HCT116 (cell line): ENCODE measurements around the gene VAMP3. TPM values are rescaled to one million over a fixed set of nuclear protein-coding genes. Genes with fewer than 3 reads are reported as not detected.
A peak's percentile ranks its signal among the peaks of the same experiment; 100 is the strongest.

ENCODE experiments used
- ATAC-seq: fragments of 200-7000 bp; cut with Tn5 transposase; 2 replicates; pipeline ENCODE4 v1.9.1; 2020; ENCODE audit warnings: mild to moderate bottlenecking, moderate library complexity
- BruUV-seq: library from RNA; stranded (reverse); fragments of 400-500 nt; replicated peaks from 2 replicates; lab custom pipeline; 2021; lab: Mats Ljungman, UMichigan
- CTCF ChIA-PET: fragments of 300-600 bp; sonication (Branson Sonifier 250); formaldehyde crosslinking; loops from one replicate; lab custom pipeline; 2021; ENCODE audit warnings: antibody characterized with exemption; lab: Charles Lee
- POLR2A ChIA-PET: fragments of 300-600, 350-600 bp; sonication (Branson Sonifier 250); formaldehyde crosslinking; loops from one replicate; lab custom pipeline; 2021; ENCODE audit warnings: antibody characterized with exemption; lab: Charles Lee
- RAD21 ChIA-PET, 2 experiments: fragments of 300-600 bp; sonication (Branson Sonifier 250); formaldehyde crosslinking; loops; one replicate each; lab custom pipeline; 2023; ENCODE audit warnings: low total read pairs in 2 of 2; ENCODE audit not compliant: uncharacterized antibody in 2 of 2, unreplicated experiment in 2 of 2, low non-redundant PET in 1 of 2; lab: Charles Lee
- DNase-seq: peaks from one replicate; pipeline ENCODE4 v3.0.0-alpha.2; 2010; ENCODE audit warnings: low read depth, low spot score
- H2AFZ ChIP-seq: fragments of 200-600 bp; shearing (Covaris generic), sonication (generic); 2 replicates; pipeline ENCODE4 v1.6.1; 2017; ENCODE audit warnings: low read depth, mixed run types, mixed read lengths, antibody characterized with exemption, low read length; ENCODE audit not compliant: poor library complexity, severe bottlenecking
- H3K27ac ChIP-seq: 2 replicates; pipeline ENCODE4 v1.5.1; 2012; ENCODE audit warnings: low read depth, low read length
- H3K27me3 ChIP-seq: fragments of 200-600 bp; sonication (generic); 2 replicates; pipeline ENCODE4 v1.6.1; 2016; ENCODE audit warnings: mixed run types, low read length, mixed read lengths; ENCODE audit not compliant: insufficient read depth
- H3K36me3 ChIP-seq, 2 experiments: fragments of 200-500 bp in 1 of 2; fragments of 200-600 bp in 1 of 2; sonication (Bioruptor generic) in 1 of 2; sonication (generic) in 1 of 2; 2 replicates each; pipeline versions ENCODE4 v1.5.1 to v1.6.1; 2014 to 2016; ENCODE audit warnings: low read length in 2 of 2, inconsistent platforms in 1 of 2, mixed read lengths in 1 of 2, mixed run types in 1 of 2; ENCODE audit not compliant: insufficient read depth in 2 of 2, control insufficient read depth in 1 of 2
- H3K4me1 ChIP-seq, 2 experiments: fragments of 200-600 bp in 1 of 2; sonication (generic) in 1 of 2; 2 replicates each; pipeline versions ENCODE4 v1.5.1 to v1.6.1; 2012 to 2017; ENCODE audit warnings: low read length in 2 of 2, inconsistent platforms in 1 of 2, mild to moderate bottlenecking in 1 of 2, mixed read lengths in 1 of 2, mixed run types in 1 of 2, moderate library complexity in 1 of 2; ENCODE audit not compliant: insufficient read depth in 2 of 2, control insufficient read depth in 1 of 2
- H3K4me2 ChIP-seq: fragments of 200-600 bp; sonication (generic); 2 replicates; pipeline ENCODE4 v1.6.1; 2017; ENCODE audit warnings: mixed run types, low read length, mixed read lengths
- H3K4me3 ChIP-seq, 2 experiments: fragments of 200-600 bp in 1 of 2; sonication (generic) in 1 of 2; replicated peaks in 1 of 2; 2 replicates each; pipeline ENCODE4 v1.5.1; 2011 to 2016; ENCODE audit warnings: low read length in 2 of 2, control low read depth in 1 of 2, low read depth in 1 of 2, mild to moderate bottlenecking in 1 of 2, mixed read lengths in 1 of 2, mixed run types in 1 of 2
- H3K79me2 ChIP-seq: fragments of 200-600 bp; sonication (generic); 2 replicates; pipeline ENCODE4 v1.6.1; 2017; ENCODE audit warnings: mild to moderate bottlenecking, mixed run types, low read length, moderate library complexity, mixed read lengths; ENCODE audit not compliant: insufficient read depth
- H3K9ac ChIP-seq: fragments of 200-600 bp; sonication (generic); 2 replicates; pipeline ENCODE4 v1.6.1; 2016; ENCODE audit warnings: low read length, mixed read lengths
- H3K9me2 ChIP-seq: fragments of 200-600 bp; sonication (generic), shearing (Covaris generic); 2 replicates; pipeline ENCODE4 v1.6.1; 2017; ENCODE audit warnings: mixed run types, mild to moderate bottlenecking, moderate library complexity; ENCODE audit not compliant: insufficient read depth
- H3K9me3 ChIP-seq, 2 experiments: fragments of 200-500 bp in 1 of 2; fragments of 200-600 bp in 1 of 2; sonication (Bioruptor generic) in 1 of 2; sonication (generic) in 1 of 2; 2 replicates each; pipeline ENCODE4 v1.6.1; 2014 to 2017; ENCODE audit warnings: low read length in 2 of 2, mixed read lengths in 2 of 2, inconsistent platforms in 1 of 2, low read depth in 1 of 2, mild to moderate bottlenecking in 1 of 2, mixed run types in 1 of 2, moderate library complexity in 1 of 2; ENCODE audit not compliant: control insufficient read depth in 1 of 2, insufficient read depth in 1 of 2
- H4K20me1 ChIP-seq: fragments of 200-600 bp; sonication (generic), shearing (Covaris generic); 2 replicates; pipeline ENCODE4 v1.6.1; 2017; ENCODE audit warnings: mixed run types, mild to moderate bottlenecking, moderate library complexity; ENCODE audit not compliant: insufficient read depth
- EGR1 ChIP-seq: IDR thresholded peaks from 2 replicates; pipeline ENCODE4 v1.6.1; 2012; ENCODE audit warnings: low read depth
- ELF1 ChIP-seq: IDR thresholded peaks from 2 replicates; pipeline ENCODE4 v1.6.1; 2012; ENCODE audit warnings: low read depth, borderline replicate concordance
- EZH2phosphoT487 ChIP-seq: fragments of 200-600 bp; IDR thresholded peaks from 2 replicates; pipeline ENCODE4 v1.6.1; 2018; ENCODE audit warnings: antibody characterized with exemption, borderline replicate concordance
- JUND ChIP-seq: IDR thresholded peaks from 2 replicates; pipeline ENCODE4 v1.6.1; 2012
- POLR2A ChIP-seq: IDR thresholded peaks from 2 replicates; pipeline ENCODE4 v1.7.0; 2011; ENCODE audit warnings: borderline replicate concordance; ENCODE audit not compliant: insufficient read depth, insufficient read length; ENCODE audit errors: extremely low read depth
- POLR2AphosphoS5 ChIP-seq: IDR thresholded peaks from 2 replicates; pipeline ENCODE4 v1.6.1; 2011; ENCODE audit warnings: mild to moderate bottlenecking, low read depth, low read length, moderate library complexity
- RAD21 ChIP-seq: IDR thresholded peaks from 2 replicates; pipeline ENCODE4 v1.6.1; 2012; ENCODE audit warnings: low read depth, mild to moderate bottlenecking
- SRF ChIP-seq: IDR thresholded peaks from 2 replicates; pipeline ENCODE4 v1.6.1; 2012; ENCODE audit warnings: low read depth
- YY1 ChIP-seq: IDR thresholded peaks from 2 replicates; pipeline ENCODE4 v1.6.1; 2011; ENCODE audit warnings: low read length, low read depth, moderate library complexity, mild to moderate bottlenecking; ENCODE audit not compliant: insufficient replicate concordance; ENCODE audit errors: extremely low read depth
- ZNF274 ChIP-seq: fragments of 200-500 bp; sonication (Bioruptor generic); IDR thresholded peaks from 2 replicates; pipeline ENCODE4 v1.6.1; 2014; ENCODE audit warnings: mild to moderate bottlenecking, low read depth, low read length, inconsistent platforms
- intact Hi-C: fragments of 100-400 bp; cut with micrococcal nuclease; formaldehyde crosslinking; loops from 2 replicates; pipeline ENCODE4 v1.10.0; 2022
- total RNA-seq: library from RNA; stranded (reverse); gene quantifications from one replicate; pipeline ENCODE4 v1.2.1, GENCODE V29; 2021; ENCODE audit not compliant: unreplicated experiment

The VAMP3 gene
- total RNA-seq, 1 experiment from 2014 or later: 79.3 TPM

DNA sequence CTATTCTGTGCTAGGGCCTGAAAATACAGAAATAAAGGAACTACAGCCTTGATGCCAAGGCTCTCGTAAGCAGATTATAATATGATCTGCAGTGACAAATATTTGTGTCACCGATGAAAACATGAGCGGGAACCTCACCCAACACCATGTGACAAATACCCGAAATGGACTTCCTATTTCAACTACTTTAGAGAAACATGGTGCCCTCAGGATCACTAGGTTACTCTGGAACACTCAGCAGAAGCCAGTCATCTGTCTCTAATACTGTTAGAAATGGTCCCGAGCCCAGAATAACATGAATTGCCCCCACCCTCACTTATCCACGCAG is 463 bp upstream of the VAMP3 start:
- no peak overlapping the region for H3K9ac ChIP-seq
- no TSS peak for BruUV-seq
- peak overlapping the region; percentile 82 to 94 for H3K4me3 ChIP-seq
- H3K9me3 ChIP-seq: no peaks in the 10 kb centered on the region
- RAD21 ChIA-PET: no interaction called here
- peaks cover 4 to 12% of the 10 kb centered on the region in 2 experiments; a peak in 3 of 4 replicates for H3K4me1 ChIP-seq
- no peak for DNase-seq
- CTCF ChIA-PET: no interaction called here
- ATAC-seq: peak; percentile 7; the same call in 1 of the 2 replicates
- no peaks in the 10 kb centered on the region for H3K27me3 ChIP-seq
- no peaks in the 10 kb centered on the region for H4K20me1 ChIP-seq
- H3K79me2 ChIP-seq: peaks cover 40% of the 10 kb centered on the region
- TF ChIP-seq RAD21 (no peak), EGR1 (no peak), JUND (no peak), EZH2phosphoT487 (no peak), ELF1 (no peak)
- peaks cover 0 to 15% of the 10 kb centered on the region in 2 experiments; a peak in 2 of 4 replicates for H3K36me3 ChIP-seq
- peak overlapping the region; percentile 26; the same call in 1 of the 2 replicates for H3K27ac ChIP-seq
- POLR2A ChIA-PET: no interaction called here
- intact Hi-C loops: no loop called here
- H2AFZ ChIP-seq: peak overlapping the region; percentile 68
- no peaks in the 10 kb centered on the region for H3K9me2 ChIP-seq
- peak overlapping the region; percentile 94 for H3K4me2 ChIP-seq

- Histone ChIP-seq H3K4me2 (peak overlapping the region; percentile 94), H3K4me1 (peaks cover 4 to 12% of the 10 kb centered on the region in 2 experiments; a peak in 3 of 4 replicates), H3K4me3 (peak overlapping the region; percentile 82 to 94), H4K20me1 (no peaks in the 10 kb centered on the region), H3K9ac (peak overlapping the region; percentile 92), H3K9me3 (no peaks in the 10 kb centered on the region), H3K27me3 (no peaks in the 10 kb centered on the region), H2AFZ (no peak overlapping the region), H3K79me2 (peaks cover 50% of the 10 kb centered on the region), H3K9me2 (no peaks in the 10 kb centered on the region), H3K36me3 (peaks cover 0 to 15% of the 10 kb centered on the region in 2 experiments; a peak in 2 of 4 replicates), H3K27ac (peak overlapping the region; percentile 59)
- intact Hi-C loops: no loop called here
- ATAC-seq (no peak; the same call in 1 of the 2 replicates), DNase-seq (no peak)
- RAD21 ChIA-PET: no interaction called here
- CTCF ChIA-PET: no interaction called here
- TF ChIP-seq SRF: no peak
- no peak for TF ChIP-seq YY1
- TF ChIP-seq ZNF274: no peak
- no peak for TF ChIP-seq ELF1
- no peak for TF ChIP-seq POLR2A
- no peak for TF ChIP-seq POLR2AphosphoS5
- POLR2A ChIA-PET: interaction anchor here (1.0 kb wide), 1 partner anchor 9 kb away, joined by 3 read pairs; no protein-coding TSS in a partner anchor
- TSS peak; percentile 53 for BruUV-seq
These were observed 765 bp downstream of the VAMP3 start for GRCh38 chr1:7771823-7772299.
